Measurements from ENCODE around the gene PXK.

Gene PXK

DNA sequence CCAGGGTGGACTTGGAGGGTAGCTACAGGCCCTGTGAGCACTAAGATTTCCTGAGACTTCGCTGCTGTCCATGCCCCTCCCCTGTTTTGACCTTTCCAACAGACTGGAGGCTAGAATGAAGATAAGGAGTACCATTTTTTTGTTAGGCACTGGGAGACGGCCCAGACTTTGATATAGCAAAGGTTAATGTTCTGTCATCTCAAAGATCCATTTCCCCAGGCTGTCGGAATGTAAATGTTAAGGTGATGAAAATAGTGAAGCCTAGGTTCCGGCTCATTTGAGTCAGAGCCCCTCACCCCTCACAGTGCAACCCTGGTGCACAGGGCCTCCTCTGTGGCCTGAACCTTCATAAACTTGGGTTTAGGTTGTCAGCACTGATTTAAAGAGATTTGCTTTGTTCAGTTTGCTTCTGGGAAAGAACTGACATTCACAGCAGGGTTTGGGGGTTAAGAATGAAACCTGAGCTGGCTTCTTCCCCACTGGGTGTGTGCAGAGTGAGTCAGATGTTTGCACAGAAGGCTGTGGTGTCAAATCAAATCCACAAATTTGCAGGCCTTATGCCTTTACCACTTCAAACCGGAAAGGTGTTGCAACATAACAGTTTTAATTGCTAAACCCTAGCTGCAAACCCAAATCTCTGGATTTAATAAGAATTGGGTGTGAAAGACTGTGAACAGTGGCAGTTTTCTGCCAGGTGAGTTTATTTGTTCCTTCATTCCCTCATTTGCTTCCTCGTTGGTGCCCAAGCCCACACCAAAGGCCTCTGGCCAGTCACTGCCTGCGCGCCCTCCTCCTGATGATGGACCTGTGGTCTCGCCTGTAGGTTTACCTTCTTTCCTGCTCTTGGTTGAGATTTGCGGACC lies 138.6 kb downstream of the PXK start:
- Histone ChIP-seq H3K27me3 (replicated peaks; ENCODE audit: control insufficient read depth, insufficient read depth, low read length) (no peaks in the 10 kb centered on the region), H3K4me3 (replicated peaks; ENCODE audit: low read depth, low read length) (no peak overlapping the region), H3K36me3 (ENCODE audit: control insufficient read depth, insufficient read depth, low read length) (no peaks in the 10 kb centered on the region)
- no peak for DNase-seq (ENCODE audit: extremely low read depth, insufficient read length)
- TF ChIP-seq CTCF (IDR thresholded peaks at IDR 0.05; ENCODE audit: insufficient read depth, low read length, poor library complexity, severe bottlenecking): no peak

GRCh38 chr3:58473275-58473674 lies 140.6 kb downstream of the PXK start:
- Histone ChIP-seq H3K27me3 (replicated peaks; ENCODE audit: control insufficient read depth, insufficient read depth, low read length) (no peaks in the 10 kb centered on the region), H3K4me3 (replicated peaks; ENCODE audit: low read depth, low read length) (no peak overlapping the region), H3K36me3 (ENCODE audit: control insufficient read depth, insufficient read depth, low read length) (no peaks in the 10 kb centered on the region)
- no peak for DNase-seq (ENCODE audit: extremely low read depth, insufficient read length)
- TF ChIP-seq CTCF (IDR thresholded peaks at IDR 0.05; ENCODE audit: insufficient read depth, low read length, poor library complexity, severe bottlenecking): no peak

GRCh38 chr3:58474348-58474911 lies 141.7 kb downstream of the PXK start:
- Histone ChIP-seq H3K27me3 (replicated peaks; ENCODE audit: control insufficient read depth, insufficient read depth, low read length) (no peaks in the 10 kb centered on the region; the same call in 1 of the 2 replicates), H3K4me3 (replicated peaks; ENCODE audit: low read depth, low read length) (no peak overlapping the region), H3K36me3 (ENCODE audit: control insufficient read depth, insufficient read depth, low read length) (no peaks in the 10 kb centered on the region)
- no peak for DNase-seq (ENCODE audit: extremely low read depth, insufficient read length)
- TF ChIP-seq CTCF (IDR thresholded peaks at IDR 0.05; ENCODE audit: insufficient read depth, low read length, poor library complexity, severe bottlenecking): no peak

DNA sequence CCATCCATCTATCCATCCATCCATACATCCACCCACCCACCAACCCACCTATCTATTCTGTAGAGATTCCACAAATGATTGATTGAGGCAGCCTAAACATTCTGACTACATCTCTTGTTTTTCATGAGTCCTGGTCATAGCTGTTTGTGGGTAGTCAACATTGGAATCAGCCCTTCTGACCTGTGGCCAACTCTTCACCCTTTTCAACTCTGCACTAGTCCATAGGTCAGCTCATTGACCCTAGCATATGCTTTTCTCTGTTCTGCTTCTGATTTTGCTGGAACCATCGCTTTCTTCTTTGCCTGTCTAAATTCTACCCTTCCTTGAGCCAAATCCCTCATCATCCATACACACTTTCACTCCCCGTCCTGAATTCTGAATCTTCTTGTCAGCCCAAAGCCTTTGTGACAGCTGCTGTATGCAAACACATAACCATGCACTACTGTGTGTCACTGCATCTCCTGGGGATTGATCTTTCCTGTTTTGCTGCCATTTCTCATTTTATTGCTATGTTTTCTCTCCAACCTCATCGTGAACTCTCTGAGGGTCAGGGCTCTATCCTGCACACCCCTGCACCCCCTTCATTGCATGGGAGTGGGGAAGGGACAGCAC lies 142.4 kb downstream of the PXK start:
- no peak for DNase-seq (ENCODE audit: extremely low read depth, insufficient read length)
- H3K27me3 ChIP-seq (replicated peaks; ENCODE audit: control insufficient read depth, insufficient read depth, low read length): no peaks in the 10 kb centered on the region; the same call in 1 of the 2 replicates
- TF ChIP-seq CTCF (IDR thresholded peaks at IDR 0.05; ENCODE audit: insufficient read depth, low read length, poor library complexity, severe bottlenecking): no peak

More for the DNA sequence above, 142.4 kb downstream of the PXK start:
- Histone ChIP-seq H3K36me3 (ENCODE audit: control insufficient read depth, insufficient read depth, low read length) (no peaks in the 10 kb centered on the region), H3K4me3 (replicated peaks; ENCODE audit: low read depth, low read length) (no peak overlapping the region)
